IgD-negative memory B cell (primary cell): ENCODE data around the gene EPB41L4B. TPM values are rescaled to one million over a fixed set of nuclear protein-coding genes. Genes with fewer than 3 reads are reported as not detected.

ENCODE experiments used
- H3K27ac Mint-ChIP-seq, 3 donors: one replicate each; pipeline ENCODE4 v1.8.0; 2020 to 2022; ENCODE audit warnings: mild to moderate bottlenecking in 3 of 3, mixed read lengths in 3 of 3, moderate library complexity in 1 of 3
- H3K27me3 Mint-ChIP-seq: one replicate; pipeline ENCODE4 v1.8.0; 2021; ENCODE audit warnings: mixed read lengths
- H3K36me3 Mint-ChIP-seq: one replicate; pipeline ENCODE4 v1.8.0; 2020; ENCODE audit warnings: mild to moderate bottlenecking, mixed read lengths
- H3K4me1 Mint-ChIP-seq, 3 donors: one replicate each; pipeline ENCODE4 v1.8.0; 2020 to 2022; ENCODE audit warnings: mixed read lengths in 3 of 3, mild to moderate bottlenecking in 1 of 3
- H3K4me3 Mint-ChIP-seq, 4 donors: one replicate each; pipeline ENCODE4 v1.8.0; 2020 to 2022; ENCODE audit warnings: mild to moderate bottlenecking in 4 of 4, mixed read lengths in 4 of 4, moderate library complexity in 3 of 4
- H3K9me3 Mint-ChIP-seq, 3 donors: one replicate each; pipeline ENCODE4 v1.8.0; 2020 to 2021; ENCODE audit warnings: mixed read lengths in 3 of 3, mild to moderate bottlenecking in 1 of 3
- polyA plus RNA-seq: library from polyadenylated mRNA; unstranded; fragments of 300-500 nt; fragmentation: Illumina TruSeq; gene quantifications from one replicate; pipeline ENCODE4 v1.2.3, GENCODE V29; 2021

EPB41L4B gene
- polyA plus RNA-seq, 1 donor from 2014 or later, result not detected

GRCh38 chr9:109315480-109316206, 5.2 kb downstream of the EPB41L4B start:
- no peak overlapping the region for H3K27ac Mint-ChIP-seq
- no peak overlapping the region for H3K4me3 Mint-ChIP-seq
- H3K27me3 Mint-ChIP-seq, result peaks cover 45% of the 10 kb centered on the region
- no peaks in the 10 kb centered on the region for H3K9me3 Mint-ChIP-seq
- H3K4me1 Mint-ChIP-seq, result peaks cover 3 to 13% (median 9%) of the 10 kb centered on the region in 3 donors
- peaks cover 3% of the 10 kb centered on the region for H3K36me3 Mint-ChIP-seq

GRCh38 chr9:109314011-109314531, 6.8 kb downstream of the EPB41L4B start:
- Mint-ChIP-seq H3K9me3 (no peaks in the 10 kb centered on the region), H3K4me3 (no peak overlapping the region), H3K27me3 (peaks cover 47% of the 10 kb centered on the region)

GRCh38 chr9:109313351-109313750, 7.5 kb downstream of the EPB41L4B start:
- H3K4me1 Mint-ChIP-seq, result peaks cover 3 to 9% (median 7%) of the 10 kb centered on the region in 3 donors
- H3K4me3 Mint-ChIP-seq, result no peak overlapping the region
- no peak overlapping the region for H3K27ac Mint-ChIP-seq
- peaks cover 3% of the 10 kb centered on the region for H3K36me3 Mint-ChIP-seq
- H3K9me3 Mint-ChIP-seq, result no peaks in the 10 kb centered on the region
- H3K27me3 Mint-ChIP-seq, result peaks cover 40% of the 10 kb centered on the region

More at GRCh38 chr9:109314011-109314531, 6.8 kb downstream of the EPB41L4B start:
- Mint-ChIP-seq H3K27ac (no peak overlapping the region), H3K36me3 (peaks cover 3% of the 10 kb centered on the region), H3K4me1 (peaks cover 3 to 11% (median 9%) of the 10 kb centered on the region in 3 donors)

GRCh38 chr9:109312783-109313182, 8.1 kb downstream of the EPB41L4B start:
- H3K27me3 Mint-ChIP-seq, result peaks cover 36% of the 10 kb centered on the region
- H3K27ac Mint-ChIP-seq, result no peak overlapping the region
- H3K36me3 Mint-ChIP-seq, result peaks cover 3% of the 10 kb centered on the region
- H3K4me1 Mint-ChIP-seq, result peaks cover 5 to 9% (median 7%) of the 10 kb centered on the region in 3 donors
- H3K9me3 Mint-ChIP-seq, result no peaks in the 10 kb centered on the region
- no peak overlapping the region for H3K4me3 Mint-ChIP-seq

DNA sequence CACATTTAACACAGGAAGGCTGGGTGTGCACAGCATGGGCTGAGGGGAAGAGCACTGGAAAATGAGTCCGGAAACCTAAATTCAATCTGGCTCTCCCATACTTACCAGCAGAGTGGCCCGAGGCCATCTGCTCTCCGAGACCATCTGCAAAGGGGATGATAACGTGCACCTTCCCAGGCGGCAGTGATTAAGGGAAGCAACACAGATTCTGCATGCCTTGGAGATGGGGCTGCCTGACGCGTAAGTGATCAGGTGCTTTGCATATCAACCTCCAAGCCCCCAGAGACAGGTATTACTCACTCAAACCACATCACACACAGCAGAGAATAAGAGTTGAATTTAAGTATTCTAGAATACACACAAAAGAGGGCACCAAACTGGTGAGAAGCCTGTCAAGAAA, 9.1 kb downstream of the EPB41L4B start:
- peaks cover 3% of the 10 kb centered on the region for H3K36me3 Mint-ChIP-seq
- H3K9me3 Mint-ChIP-seq, result no peaks in the 10 kb centered on the region
- no peak overlapping the region for H3K27ac Mint-ChIP-seq
- H3K4me1 Mint-ChIP-seq, result peaks cover 3 to 9% (median 7%) of the 10 kb centered on the region in 3 donors
- H3K4me3 Mint-ChIP-seq, result no peak overlapping the region
- peaks cover 33% of the 10 kb centered on the region for H3K27me3 Mint-ChIP-seq

- peaks cover 31% of the 10 kb centered on the region for H3K27me3 Mint-ChIP-seq
- no peak overlapping the region for H3K27ac Mint-ChIP-seq
- H3K9me3 Mint-ChIP-seq, result no peaks in the 10 kb centered on the region
- peaks cover 3% of the 10 kb centered on the region for H3K36me3 Mint-ChIP-seq
- no peak overlapping the region for H3K4me3 Mint-ChIP-seq
- H3K4me1 Mint-ChIP-seq, result peaks cover 3 to 9% (median 7%) of the 10 kb centered on the region in 3 donors
Observed at GRCh38 chr9:109311286-109311685, 9.6 kb downstream of the EPB41L4B start.

- no peak overlapping the region for H3K4me3 Mint-ChIP-seq
- H3K27me3 Mint-ChIP-seq, result peaks cover 23% of the 10 kb centered on the region
- peaks cover 1% of the 10 kb centered on the region for H3K36me3 Mint-ChIP-seq
- peaks cover 3 to 9% (median 7%) of the 10 kb centered on the region in 3 donors for H3K4me1 Mint-ChIP-seq
- no peak overlapping the region for H3K27ac Mint-ChIP-seq
- no peaks in the 10 kb centered on the region for H3K9me3 Mint-ChIP-seq
Observed at GRCh38 chr9:109310486-109310901, 10.4 kb downstream of the EPB41L4B start.

DNA sequence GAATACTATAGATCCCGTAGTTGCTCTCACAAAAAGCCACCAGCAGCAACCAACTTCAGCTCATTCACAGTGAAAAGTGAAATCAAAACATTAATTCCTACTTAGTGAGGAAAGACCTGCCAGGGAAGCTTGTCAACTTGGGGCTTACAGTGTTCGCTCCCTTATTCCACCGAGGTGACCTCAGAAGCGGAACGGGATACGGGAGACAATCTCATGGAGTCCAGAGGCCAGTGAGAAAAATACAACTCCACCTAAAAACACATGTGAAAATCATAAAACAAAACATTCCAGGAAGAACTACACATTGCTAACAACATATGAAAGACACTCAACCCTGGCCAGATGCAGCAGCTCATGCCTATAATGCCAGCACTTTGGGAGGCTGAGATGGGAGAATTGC, 11.6 kb downstream of the EPB41L4B start:
- Mint-ChIP-seq H3K27me3 (peaks cover 22% of the 10 kb centered on the region), H3K36me3 (no peaks in the 10 kb centered on the region), H3K27ac (no peak overlapping the region), H3K4me1 (peaks cover 3 to 9% (median 7%) of the 10 kb centered on the region in 3 donors), H3K4me3 (no peak overlapping the region), H3K9me3 (no peaks in the 10 kb centered on the region)

DNA sequence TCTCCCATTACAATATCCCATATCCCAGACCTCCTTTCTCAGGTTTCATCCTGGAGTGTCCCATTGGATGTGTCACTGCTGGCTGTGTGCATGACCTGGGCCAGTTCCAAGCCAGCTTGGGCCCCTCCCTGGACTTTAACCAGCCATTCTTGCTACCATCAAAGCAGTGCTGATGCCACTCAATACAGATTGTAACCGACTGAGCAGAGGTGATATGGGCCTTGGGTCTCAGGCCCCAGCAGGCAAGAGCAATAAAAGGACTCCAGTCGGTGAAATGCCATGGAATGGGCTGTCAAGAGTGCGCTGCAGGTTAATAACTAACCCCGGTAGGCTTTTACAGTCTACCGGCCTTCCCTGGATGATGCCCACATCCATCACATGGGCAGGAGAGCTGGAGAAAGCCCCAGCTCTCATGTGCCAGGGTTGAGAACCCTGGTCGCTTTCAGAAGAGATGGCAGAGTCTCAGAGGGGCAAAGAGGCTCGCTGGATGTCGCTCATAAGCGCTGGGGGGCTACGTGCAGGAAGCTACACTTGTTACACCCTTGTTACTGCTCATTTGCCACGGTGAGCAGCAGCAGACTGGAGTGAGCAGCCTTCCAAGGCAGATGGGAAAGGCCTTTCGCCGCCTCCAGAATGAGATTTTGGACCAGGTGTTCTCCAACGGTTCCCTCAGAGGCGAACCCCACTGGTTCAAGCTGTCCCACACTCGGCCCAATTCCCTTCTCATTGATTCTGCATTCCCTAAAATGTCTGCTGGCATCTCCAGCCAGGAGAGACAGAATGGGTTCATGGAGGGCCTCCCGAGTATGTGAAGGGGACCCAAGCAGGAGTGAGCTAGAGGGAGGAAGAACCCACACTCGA, 13.2 kb downstream of the EPB41L4B start:
- Mint-ChIP-seq H3K36me3 (no peaks in the 10 kb centered on the region), H3K27me3 (peaks cover 13% of the 10 kb centered on the region), H3K4me1 (peaks cover 3 to 9% (median 7%) of the 10 kb centered on the region in 3 donors), H3K9me3 (no peaks in the 10 kb centered on the region), H3K27ac (no peak overlapping the region), H3K4me3 (no peak overlapping the region)

- peaks cover 0 to 1% (median 0%) of the 10 kb centered on the region in 3 donors for H3K4me1 Mint-ChIP-seq
- H3K4me3 Mint-ChIP-seq, result no peak overlapping the region
- no peaks in the 10 kb centered on the region for H3K9me3 Mint-ChIP-seq
- H3K36me3 Mint-ChIP-seq, result no peaks in the 10 kb centered on the region
- H3K27ac Mint-ChIP-seq, result no peak overlapping the region
- peaks cover 8% of the 10 kb centered on the region for H3K27me3 Mint-ChIP-seq
Observed at GRCh38 chr9:109305801-109306200, 15.1 kb downstream of the EPB41L4B start.

GRCh38 chr9:109304347-109304746, 16.5 kb downstream of the EPB41L4B start:
- Mint-ChIP-seq H3K36me3 (no peaks in the 10 kb centered on the region), H3K27ac (no peak overlapping the region), H3K27me3 (peaks cover 11% of the 10 kb centered on the region), H3K4me1 (peaks cover 0 to 1% (median 0%) of the 10 kb centered on the region in 3 donors), H3K9me3 (no peaks in the 10 kb centered on the region), H3K4me3 (no peak overlapping the region)

DNA sequence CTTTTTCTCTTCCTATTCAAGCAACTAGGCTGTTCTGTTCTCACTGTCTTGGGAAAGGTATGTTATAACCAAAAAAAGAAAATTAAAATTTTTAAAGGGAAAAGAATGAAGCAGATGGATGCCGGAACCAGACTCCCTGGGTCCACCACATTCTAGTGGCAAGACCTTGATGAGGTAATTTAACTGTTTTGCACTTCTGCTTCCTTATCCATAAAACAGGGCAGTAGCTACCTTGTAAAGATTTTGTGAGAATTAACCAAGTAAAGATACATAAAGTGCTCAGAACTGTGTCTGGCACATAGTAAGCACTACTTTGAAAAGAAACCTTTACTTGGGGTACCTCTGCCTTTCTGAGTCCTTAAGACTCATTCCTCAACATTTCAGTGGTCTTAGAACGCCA, 17.0 kb downstream of the EPB41L4B start:
- Mint-ChIP-seq H3K9me3 (no peaks in the 10 kb centered on the region), H3K4me1 (peaks cover 0 to 1% (median 0%) of the 10 kb centered on the region in 3 donors), H3K36me3 (no peaks in the 10 kb centered on the region), H3K4me3 (no peak overlapping the region), H3K27ac (no peak overlapping the region), H3K27me3 (peaks cover 12% of the 10 kb centered on the region)

DNA sequence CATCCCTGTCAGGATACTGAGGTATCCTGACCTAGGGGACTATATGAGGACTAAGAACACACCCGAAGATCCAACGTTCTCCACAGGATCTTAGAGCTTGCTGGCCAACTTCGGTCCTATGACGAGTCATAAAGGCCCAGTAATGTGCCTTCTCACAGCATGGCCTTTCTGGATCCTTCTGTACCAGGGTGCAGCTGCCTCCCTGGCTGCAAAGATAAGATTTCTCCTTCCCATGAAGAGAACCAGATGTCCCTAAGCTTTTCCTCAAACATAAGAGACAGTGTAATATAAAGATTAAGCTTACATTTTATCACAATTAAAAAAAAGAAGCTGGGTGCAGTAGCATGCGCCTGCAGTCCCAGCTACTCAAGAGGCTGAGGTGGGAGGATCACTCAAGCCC, 18.3 kb downstream of the EPB41L4B start:
- Mint-ChIP-seq H3K36me3 (no peaks in the 10 kb centered on the region), H3K9me3 (no peaks in the 10 kb centered on the region), H3K27ac (no peak overlapping the region), H3K27me3 (peaks cover 12% of the 10 kb centered on the region), H3K4me3 (no peak overlapping the region), H3K4me1 (no peaks in the 10 kb centered on the region)

GRCh38 chr9:109301012-109301411, 19.8 kb downstream of the EPB41L4B start:
- peaks cover 12% of the 10 kb centered on the region for H3K27me3 Mint-ChIP-seq
- no peak overlapping the region for H3K4me3 Mint-ChIP-seq
- peaks cover 2% of the 10 kb centered on the region for H3K36me3 Mint-ChIP-seq
- peaks cover 0 to 1% (median 0%) of the 10 kb centered on the region in 3 donors for H3K9me3 Mint-ChIP-seq
- no peaks in the 10 kb centered on the region for H3K4me1 Mint-ChIP-seq
- no peak overlapping the region for H3K27ac Mint-ChIP-seq

GRCh38 chr9:109299891-109300290, 21.0 kb downstream of the EPB41L4B start:
- Mint-ChIP-seq H3K4me1 (no peaks in the 10 kb centered on the region), H3K9me3 (peaks cover 0 to 1% (median 0%) of the 10 kb centered on the region in 3 donors), H3K36me3 (peaks cover 2% of the 10 kb centered on the region), H3K4me3 (no peak overlapping the region), H3K27ac (no peak overlapping the region), H3K27me3 (peaks cover 12% of the 10 kb centered on the region)
